ENCODE results near the gene NDUFS4. TPM values are rescaled to one million over a fixed set of nuclear protein-coding genes. Genes with fewer than 3 reads are reported as not detected.

NDUFS4 gene
- total RNA-seq (2012; rRNA removed): 34.2 and 60.0 TPM in 2 replicates
- polyA plus RNA-seq (2012; rRNA removed): 67.5 and 70.1 TPM in 2 replicates
- 37.0 and 54.3 TPM in 2 replicates for polyA plus RNA-seq (2012; cell fraction: cytosol; rRNA removed)
- 9.7 and 50.4 TPM in 2 replicates for polyA plus RNA-seq (2012; cell fraction: nucleus; rRNA removed; ENCODE audit: low replicate concordance)
- percentile 86 among the genes with signal in this experiment for Bru-seq, nascent RNA
- BruChase-seq, experiment 1, labeled RNA remaining after a 6-hour chase: percentile 61 among the genes with signal in this experiment
- BruChase-seq, experiment 2, labeled RNA remaining after a 2-hour chase: percentile 65 among the genes with signal in this experiment
- long read RNA-seq, transcript NDUFS4-201 (5 exons, 675 nt): major isoform, 38 of 45 reads
- long read RNA-seq, partial matches to known transcripts: 2 of 45 reads
- long read RNA-seq, other reads (novel, unspliced or antisense): 4 of 45 reads

DNA sequence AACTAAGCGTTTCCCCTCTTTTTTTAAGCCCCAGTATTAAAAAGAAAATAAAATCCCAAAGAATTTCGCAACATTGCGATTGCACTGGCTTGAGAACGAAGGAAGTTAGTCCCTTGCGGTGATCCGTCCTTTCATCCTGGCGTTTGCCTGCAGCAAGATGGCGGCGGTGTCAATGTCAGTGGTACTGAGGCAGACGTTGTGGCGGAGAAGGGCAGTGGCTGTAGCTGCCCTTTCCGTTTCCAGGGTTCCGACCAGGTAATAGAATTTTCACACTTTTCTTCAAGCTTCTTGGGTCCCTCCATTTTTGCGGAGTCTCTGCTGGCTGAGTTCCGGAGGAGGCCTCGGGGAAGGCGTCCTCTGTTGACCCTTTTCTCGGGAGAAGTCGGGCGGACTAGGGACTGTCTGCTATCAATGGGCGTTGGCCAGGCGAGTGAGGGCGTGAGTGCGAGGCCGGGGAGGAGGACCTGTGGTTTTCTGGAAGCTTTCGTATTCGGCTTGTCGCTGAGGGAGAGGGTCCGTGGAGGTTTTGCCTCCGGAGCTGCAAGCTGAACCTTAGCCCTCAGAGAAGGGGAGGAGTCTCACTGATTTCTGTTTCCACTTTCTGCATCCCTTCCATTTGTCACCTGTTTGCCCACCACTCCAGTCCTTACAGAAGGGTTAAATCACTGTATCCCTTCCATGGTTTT lies at the start of gene NDUFS4:
Gene NDUFS4 (plus strand): TSS at position 134 of the 686 bp plus-strand sequence. CDS start 24 bp downstream, at position 158.
- peak within 1 kb of the TSS; percentile 96 for H2AFZ ChIP-seq (replicated peaks; ENCODE audit: low read length, poor library complexity)
- H4K5ac ChIP-seq (ENCODE audit: low read depth, low read length): peak within 1 kb of the TSS; percentile 94
- H3K23ac ChIP-seq (ENCODE audit: low read depth, low read length): peak within 1 kb of the TSS; percentile 78
- peak within 1 kb of the TSS; percentile 98 for H3K9ac ChIP-seq (ENCODE audit: low read depth, low read length)
- WGBS, 2 experiments (ENCODE audit: extremely low coverage in 2 of 2, insufficient read length in 1 of 2): 0% methylated on average over 3 of the region's 30 CpGs; no CpG with 5 or more reads in 1 of the 2 experiments
- peak; percentile 98 for ATAC-seq (ENCODE audit: low read depth)
- peaks cover 9% of the 10 kb centered on the region; the same call in 1 of the 2 replicates for H4K20me1 ChIP-seq (ENCODE audit: insufficient read depth, low read length)
- intact Hi-C loops (cut with micrococcal nuclease): loop anchor here (5.0 to 10.0 kb wide), 2 partner anchors 73 to 654 kb away; no protein-coding TSS in a partner anchor
- peak within 1 kb of the TSS; percentile 79 for H3K27ac ChIP-seq (ENCODE audit: insufficient read depth, low read length)
- H3K9me3 ChIP-seq (ENCODE audit: control insufficient read depth, insufficient read depth, low read length): no peaks in the 10 kb centered on the region
- dilution Hi-C loops (cut with HindIII; ENCODE audit: low sequenced_read_pairs, unreplicated experiment): no loop called here
- H3K4me1 ChIP-seq (ENCODE audit: control insufficient read depth, insufficient read depth, low read length): no peaks in the 10 kb centered on the region; the same call in 1 of the 2 replicates
- peak within 1 kb of the TSS; percentile 56; the same call in 1 of the 3 replicates for H2BK15ac ChIP-seq (ENCODE audit: low read depth, low read length)
- H2AK9ac ChIP-seq (replicated peaks; ENCODE audit: low read depth, low read length, poor library complexity): peak within 1 kb of the TSS; percentile 91
- no peaks in the 10 kb centered on the region for H3K9me1 ChIP-seq (ENCODE audit: insufficient read depth, low read length)
- peak within 1 kb of the TSS; percentile 95 for H3K4me2 ChIP-seq (ENCODE audit: low read depth, low read length)
- peak within 1 kb of the TSS; percentile 95 for H3K56ac ChIP-seq (ENCODE audit: extremely low read depth, insufficient read depth, low read length)
- peak within 1 kb of the TSS; percentile 91 for H4K91ac ChIP-seq (ENCODE audit: insufficient read depth, low read depth, low read length)
- POLR2A ChIA-PET (ENCODE audit: unreplicated experiment): interaction anchor here (0.6 kb wide), 1 partner anchor 502 kb away, joined by 3 read pairs; no protein-coding TSS in a partner anchor
- TF ChIP-seq, protein P1, sequence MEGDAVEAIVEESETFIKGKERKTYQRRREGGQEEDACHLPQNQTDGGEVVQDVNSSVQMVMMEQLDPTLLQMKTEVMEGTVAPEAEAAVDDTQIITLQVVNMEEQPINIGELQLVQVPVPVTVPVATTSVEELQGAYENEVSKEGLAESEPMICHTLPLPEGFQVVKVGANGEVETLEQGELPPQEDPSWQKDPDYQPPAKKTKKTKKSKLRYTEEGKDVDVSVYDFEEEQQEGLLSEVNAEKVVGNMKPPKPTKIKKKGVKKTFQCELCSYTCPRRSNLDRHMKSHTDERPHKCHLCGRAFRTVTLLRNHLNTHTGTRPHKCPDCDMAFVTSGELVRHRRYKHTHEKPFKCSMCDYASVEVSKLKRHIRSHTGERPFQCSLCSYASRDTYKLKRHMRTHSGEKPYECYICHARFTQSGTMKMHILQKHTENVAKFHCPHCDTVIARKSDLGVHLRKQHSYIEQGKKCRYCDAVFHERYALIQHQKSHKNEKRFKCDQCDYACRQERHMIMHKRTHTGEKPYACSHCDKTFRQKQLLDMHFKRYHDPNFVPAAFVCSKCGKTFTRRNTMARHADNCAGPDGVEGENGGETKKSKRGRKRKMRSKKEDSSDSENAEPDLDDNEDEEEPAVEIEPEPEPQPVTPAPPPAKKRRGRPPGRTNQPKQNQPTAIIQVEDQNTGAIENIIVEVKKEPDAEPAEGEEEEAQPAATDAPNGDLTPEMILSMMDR (conservative IDR thresholded peaks at IDR 0.05; ENCODE audit: low read depth, low read length): peak; percentile 8; the same call in 1 of the 2 replicates
- TF ChIP-seq CEBPB (IDR thresholded peaks at IDR 0.05; ENCODE audit: low read depth, low read length): peak; percentile 100
- TF ChIP-seq RFX5 (IDR thresholded peaks at IDR 0.05; ENCODE audit: low read depth, low read length): no peak
- 0 out of 2 replicates have a peak, but pooled peaks have one; percentile 21 for TF ChIP-seq SMC3 (IDR thresholded peaks at IDR 0.05; ENCODE audit: low read depth, low read length)
- TF ChIP-seq, protein P2, sequence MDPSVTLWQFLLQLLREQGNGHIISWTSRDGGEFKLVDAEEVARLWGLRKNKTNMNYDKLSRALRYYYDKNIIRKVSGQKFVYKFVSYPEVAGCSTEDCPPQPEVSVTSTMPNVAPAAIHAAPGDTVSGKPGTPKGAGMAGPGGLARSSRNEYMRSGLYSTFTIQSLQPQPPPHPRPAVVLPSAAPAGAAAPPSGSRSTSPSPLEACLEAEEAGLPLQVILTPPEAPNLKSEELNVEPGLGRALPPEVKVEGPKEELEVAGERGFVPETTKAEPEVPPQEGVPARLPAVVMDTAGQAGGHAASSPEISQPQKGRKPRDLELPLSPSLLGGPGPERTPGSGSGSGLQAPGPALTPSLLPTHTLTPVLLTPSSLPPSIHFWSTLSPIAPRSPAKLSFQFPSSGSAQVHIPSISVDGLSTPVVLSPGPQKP (IDR thresholded peaks at IDR 0.05; ENCODE audit: borderline replicate concordance, low read depth, low read length): no peak
- TF ChIP-seq MAFK (IDR thresholded peaks at IDR 0.05; ENCODE audit: low read depth, low read length): no peak
- TF ChIP-seq MAZ (IDR thresholded peaks at IDR 0.05; ENCODE audit: borderline replicate concordance, low read depth, low read length): 0 out of 2 replicates have a peak, but pooled peaks have one; percentile 40
- TF ChIP-seq POLR2A (IDR thresholded peaks at IDR 0.05; ENCODE audit: low read depth, low read length): peak; percentile 69
- TF ChIP-seq BHLHE40 (IDR thresholded peaks at IDR 0.05; ENCODE audit: low read depth, low read length): no peak
- peak within 1 kb of the TSS; percentile 81 for H2BK5ac ChIP-seq (ENCODE audit: low read depth, low read length, poor library complexity, severe bottlenecking)
- CTCF ChIA-PET: no interaction called here
- H2AK5ac ChIP-seq (ENCODE audit: low read depth, low read length): peak within 1 kb of the TSS; percentile 67
- H4K8ac ChIP-seq (ENCODE audit: low read depth in 2 of 2, low read length in 2 of 2): peak within 1 kb of the TSS; percentile 89 to 96
- H3K79me1 ChIP-seq (ENCODE audit: low read depth in 1 of 2, low read length in 2 of 2): peaks cover 2 to 30% of the 10 kb centered on the region in 2 experiments; a peak in 2 of 4 replicates
- H3K4me3 ChIP-seq (ENCODE audit: insufficient read depth, low read depth, low read length): peak within 1 kb of the TSS; percentile 98
- in situ Hi-C loops (cut with MboI; ENCODE audit: low sequenced_read_pairs): no loop called here
- DNase-seq: peak; percentile 95
- 0 out of 2 replicates have a peak within 1 kb of the TSS, but pooled peaks have one; percentile 30 for H2BK20ac ChIP-seq (ENCODE audit: low read depth, low read length)
- TSS peak; percentile 44 for BruUV-seq (replicated peaks)
- H3K4ac ChIP-seq (ENCODE audit: low read depth, low read length): peak within 1 kb of the TSS; percentile 85
- peak within 1 kb of the TSS; percentile 59 for H2BK120ac ChIP-seq (ENCODE audit: low read depth, low read length)
- H3K36me3 ChIP-seq (ENCODE audit: control insufficient read depth, insufficient read depth, low read length): no peaks in the 10 kb centered on the region
- H3K18ac ChIP-seq (ENCODE audit: low read depth, low read length): peak within 1 kb of the TSS; percentile 74
- H3K14ac ChIP-seq (replicated peaks; ENCODE audit: low read depth, low read length): peak within 1 kb of the TSS; percentile 92
- no peaks in the 10 kb centered on the region for H3K27me3 ChIP-seq (ENCODE audit: control insufficient read depth, insufficient read depth, low read length)
